HepG2 (cell line): ENCODE data around the gene TNFRSF18. TPM values are rescaled to one million over a fixed set of nuclear protein-coding genes. Genes with fewer than 3 reads are reported as not detected.

Source experiments
- CBX5 ChIP-seq: sonication (generic); formaldehyde crosslinking; IDR thresholded peaks from 2 replicates; pipeline ENCODE4 v1.4.0; 2020; ENCODE audit warnings: missing genetic modification reagents, borderline replicate concordance
- ELF3 ChIP-seq: IDR thresholded peaks from 2 replicates; pipeline ENCODE4 v1.6.1; 2016; ENCODE audit warnings: missing genetic modification reagents, missing compliant biosample characterization
- FOXP4 ChIP-seq: sonication (generic); formaldehyde crosslinking; IDR thresholded peaks from 2 replicates; pipeline ENCODE4 v1.4.0; 2020; ENCODE audit warnings: missing genetic modification reagents
- IRF2 ChIP-seq: IDR thresholded peaks from 2 replicates; pipeline ENCODE4 v1.6.1; 2018; ENCODE audit warnings: missing genetic modification reagents, missing compliant biosample characterization
- NPAS2 ChIP-seq: sonication (generic); formaldehyde crosslinking; IDR thresholded peaks from 2 replicates; pipeline ENCODE4 v1.8.0; 2022; ENCODE audit warnings: mild to moderate bottlenecking, missing genetic modification reagents, borderline replicate concordance
- POLR2G ChIP-seq: fragments of 200-400 bp; formaldehyde crosslinking; IDR thresholded peaks from 2 replicates; pipeline ENCODE4 v1.6.1; 2018; ENCODE audit warnings: mild to moderate bottlenecking, low read depth, low read length, moderate library complexity
- SIN3B ChIP-seq: fragments of 150-350 bp; IDR thresholded peaks from 2 replicates; pipeline ENCODE4 v1.6.1; 2014; ENCODE audit warnings: low read length
- TIGD3 ChIP-seq: sonication (generic); formaldehyde crosslinking; IDR thresholded peaks from 2 replicates; pipeline ENCODE4 v1.5.1; 2020; ENCODE audit warnings: mild to moderate bottlenecking, missing genetic modification reagents, borderline replicate concordance
- ZBTB7A ChIP-seq: sonication (generic); formaldehyde crosslinking; IDR thresholded peaks from 2 replicates; pipeline ENCODE4 v1.8.0; 2022; ENCODE audit warnings: mild to moderate bottlenecking, missing genetic modification reagents
- ZGPAT ChIP-seq: IDR thresholded peaks from 2 replicates; pipeline ENCODE4 v1.6.1; 2016; ENCODE audit warnings: mild to moderate bottlenecking
- ZNF281 ChIP-seq: sonication (generic); formaldehyde crosslinking; IDR thresholded peaks from 2 replicates; pipeline ENCODE4 v1.4.0; 2020; ENCODE audit warnings: missing genetic modification reagents, borderline replicate concordance
- polyA plus RNA-seq, 8 experiments: library from polyadenylated mRNA; depleted of rRNA in 3 of 8; stranded (reverse) in 7 of 8; unstranded in 1 of 8; fragments of >200 nt; fragmentation: Illumina TruSeq in 4 of 8; extraction: Trizol in 4 of 8; gene quantifications; 2 replicates each; pipeline versions ENCODE4 v1.2.1 to v1.2.3, GENCODE V29; 2011 to 2016; ENCODE audit warnings: low read depth in 4 of 8, missing spikeins in 1 of 8, mixed read lengths in 1 of 8; ENCODE audit not compliant: insufficient read depth in 1 of 8
- total RNA-seq, 5 experiments: library from RNA; depleted of rRNA; stranded (reverse); fragments of >200 nt; fragmentation: Illumina TruSeq; extraction: Trizol; gene quantifications; 2 replicates each; pipeline ENCODE4 v1.2.3, GENCODE V29; 2016; ENCODE audit warnings: low read depth in 1 of 5

The TNFRSF18 gene
- total and polyA plus RNA-seq, 2 of the 13 experiments (the other 11 are each of a cell fraction or from before 2014, with no cell fraction given) = not detected

- TF ChIP-seq ELF3 (CRISPR knock-in tag) (peak; percentile 82), ZNF281 (CRISPR knock-in tag) (peak; percentile 62; the same call in 1 of the 2 replicates), ZGPAT (CRISPR knock-in tag) (peak; percentile 64; the same call in 1 of the 2 replicates), CBX5 (no peak), IRF2 (CRISPR knock-in tag) (peak; percentile 26; the same call in 1 of the 2 replicates), SIN3B (no peak), TIGD3 (0 out of 2 replicates have a peak, but pooled peaks have one; percentile 24), FOXP4 (0 out of 2 replicates have a peak, but pooled peaks have one; percentile 16), POLR2G (peak; percentile 59), NPAS2 (no peak), ZBTB7A (CRISPR knock-in tag) (peak; percentile 66; the same call in 1 of the 2 replicates)
Observed at GRCh38 chr1:1157914-1158710, 48.3 kb downstream of the TNFRSF18 start (continued).
